T1000 (cell line): ENCODE data around the gene CELSR3.

Experiments used
- DNase-seq: peaks from one replicate; lab custom pipeline; 2025; ENCODE audit warnings: mixed read lengths; lab: John Stamatoyannopoulos, UW

CELSR3 gene

DNA sequence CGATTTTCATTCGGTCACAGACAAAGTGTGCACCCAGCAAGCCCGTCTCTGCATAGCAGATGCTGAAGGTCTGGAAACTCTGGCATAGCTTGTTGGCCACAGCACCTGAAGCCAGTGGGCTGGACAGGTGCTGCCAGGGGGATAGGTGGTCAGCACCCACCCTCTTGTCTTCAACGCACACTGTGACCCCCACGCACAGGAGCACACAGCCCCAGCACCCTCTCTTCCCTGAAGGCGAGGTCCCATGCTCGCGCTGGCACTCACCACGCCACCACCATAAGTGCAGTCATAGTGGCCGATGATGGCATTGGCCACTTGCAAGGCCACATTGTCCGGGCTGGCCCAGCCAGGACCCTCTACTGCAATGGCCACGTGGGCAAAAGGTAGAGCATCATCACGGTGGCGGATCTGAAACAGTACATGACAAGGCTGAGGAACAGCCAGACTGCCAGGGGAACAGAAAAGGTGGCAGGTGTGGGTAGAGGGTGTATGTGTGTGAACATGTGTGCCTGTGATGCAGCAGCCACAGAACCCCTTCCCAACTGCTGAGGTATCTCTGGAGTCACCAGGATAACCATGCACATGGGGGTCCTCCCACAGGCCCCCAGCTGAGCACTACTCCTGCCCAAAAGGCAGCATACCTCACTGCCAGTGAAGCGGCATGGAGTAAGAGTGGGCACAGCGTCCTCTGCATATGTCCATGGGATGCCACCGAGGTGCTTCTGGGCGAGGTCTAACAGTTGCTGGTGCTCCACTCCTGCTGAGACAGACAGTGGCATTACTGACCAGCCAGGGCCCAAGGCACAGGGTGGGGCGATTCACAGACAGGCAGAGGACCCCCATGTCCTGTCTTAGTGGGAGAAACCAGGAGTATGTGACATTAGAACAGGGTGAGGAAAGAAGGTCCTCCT, 61.7 kb downstream of the CELSR3 start:
- no peak for DNase-seq

DNA sequence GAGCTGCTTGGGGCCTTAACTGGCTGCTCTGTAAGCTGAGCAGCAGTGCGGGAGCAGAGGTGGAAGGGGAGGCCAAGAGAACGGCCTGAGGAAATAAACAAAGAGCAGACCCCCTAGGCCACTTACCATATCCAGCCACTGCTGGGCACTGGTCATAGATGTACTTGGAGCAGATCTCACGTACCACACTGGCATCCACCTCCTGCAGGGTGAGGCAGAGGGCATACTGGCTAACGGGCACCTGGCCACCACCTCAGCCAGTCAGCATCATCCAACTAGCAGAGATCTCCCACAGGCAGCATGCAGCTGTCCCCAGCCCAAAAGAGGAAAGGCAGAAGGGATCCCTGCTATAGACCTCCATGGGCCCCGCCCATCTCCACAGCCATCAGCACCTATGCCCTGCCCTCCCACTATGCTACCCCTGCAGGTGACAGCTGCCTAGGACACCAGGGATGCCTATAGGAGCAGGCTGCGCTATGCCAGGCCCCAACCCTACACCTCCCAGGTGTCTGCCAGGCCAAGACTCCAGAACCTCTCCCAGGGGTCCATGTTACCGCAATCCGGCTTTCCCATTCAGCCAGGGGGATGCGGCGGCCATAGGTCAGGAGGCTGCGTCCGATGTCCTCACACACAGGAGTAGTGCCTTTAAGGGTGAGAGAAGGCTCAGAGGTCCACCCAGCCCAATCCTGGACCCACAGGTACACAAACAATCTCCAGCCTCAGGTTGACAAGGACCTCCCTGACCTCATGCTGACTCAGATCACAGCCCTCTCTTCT, 63.0 kb downstream of the CELSR3 start:
- no peak for DNase-seq

DNA sequence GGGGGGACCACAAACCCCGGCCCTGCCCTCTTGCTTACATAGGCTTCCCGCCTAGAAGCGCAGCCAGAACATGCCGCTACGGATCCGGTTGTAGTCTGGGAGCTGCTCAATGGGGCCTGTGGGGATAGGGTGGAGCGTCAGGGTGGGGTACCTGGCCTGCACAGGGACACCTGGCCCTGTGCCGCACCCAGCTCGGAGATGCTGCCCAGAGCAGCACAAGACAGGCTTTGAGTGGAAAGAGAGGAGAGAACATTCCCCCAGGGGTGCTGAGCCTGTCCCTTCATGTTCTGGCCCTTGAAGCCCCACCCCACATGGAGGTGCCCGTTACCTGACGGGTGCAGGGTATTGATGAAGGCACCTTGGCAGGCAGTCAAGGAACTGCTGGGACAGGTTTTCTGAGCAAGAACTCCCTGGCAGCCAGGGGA, 63.6 kb downstream of the CELSR3 start:
- DNase-seq, result no peak

GRCh38 chr3:48598323-48599076, 64.2 kb downstream of the CELSR3 start:
- DNase-seq, result peak; percentile 93

DNA sequence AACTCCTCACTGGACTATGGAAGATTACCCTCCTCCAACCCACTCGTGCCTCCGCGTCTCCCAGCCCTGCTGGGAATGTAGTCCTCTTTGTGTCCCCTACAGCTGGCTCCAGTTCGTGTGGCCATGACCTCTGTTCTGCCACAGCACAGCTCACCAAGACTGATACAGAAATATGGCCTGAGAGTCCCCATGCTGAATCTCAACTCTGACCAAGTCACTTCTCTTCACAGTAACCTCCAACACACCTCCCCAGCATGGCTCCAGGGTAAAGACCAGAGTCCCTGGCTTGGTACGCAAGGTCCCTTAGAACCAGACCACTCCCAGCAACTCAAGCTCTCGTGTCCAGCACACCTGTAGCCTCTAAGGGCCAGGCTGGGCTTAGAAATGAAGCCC, 65.3 kb downstream of the CELSR3 start:
- DNase-seq, result no peak

- no peak for DNase-seq
These were observed 65.8 kb downstream of the CELSR3 start for GRCh38 chr3:48596676-48597407.

DNA sequence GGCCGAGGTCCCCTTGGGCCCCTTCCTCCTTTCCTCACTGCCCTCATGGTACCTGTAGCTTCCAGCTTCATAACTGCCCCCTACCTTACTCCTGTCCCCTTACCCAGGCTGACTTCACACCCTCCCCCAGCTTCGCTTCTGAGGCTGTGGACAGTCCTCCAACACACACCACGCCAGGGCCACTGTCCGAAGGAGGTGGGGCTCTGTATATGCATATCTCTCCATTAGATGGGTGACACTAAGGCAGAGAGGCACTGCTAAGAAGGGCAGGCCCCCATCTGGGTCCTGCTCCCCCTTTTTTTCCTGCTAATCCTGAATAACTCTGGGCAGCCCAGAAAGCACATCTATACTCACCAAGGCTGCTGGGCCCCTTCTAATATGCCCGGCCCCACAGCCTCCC, 66.5 kb downstream of the CELSR3 start:
- no peak for DNase-seq

DNA sequence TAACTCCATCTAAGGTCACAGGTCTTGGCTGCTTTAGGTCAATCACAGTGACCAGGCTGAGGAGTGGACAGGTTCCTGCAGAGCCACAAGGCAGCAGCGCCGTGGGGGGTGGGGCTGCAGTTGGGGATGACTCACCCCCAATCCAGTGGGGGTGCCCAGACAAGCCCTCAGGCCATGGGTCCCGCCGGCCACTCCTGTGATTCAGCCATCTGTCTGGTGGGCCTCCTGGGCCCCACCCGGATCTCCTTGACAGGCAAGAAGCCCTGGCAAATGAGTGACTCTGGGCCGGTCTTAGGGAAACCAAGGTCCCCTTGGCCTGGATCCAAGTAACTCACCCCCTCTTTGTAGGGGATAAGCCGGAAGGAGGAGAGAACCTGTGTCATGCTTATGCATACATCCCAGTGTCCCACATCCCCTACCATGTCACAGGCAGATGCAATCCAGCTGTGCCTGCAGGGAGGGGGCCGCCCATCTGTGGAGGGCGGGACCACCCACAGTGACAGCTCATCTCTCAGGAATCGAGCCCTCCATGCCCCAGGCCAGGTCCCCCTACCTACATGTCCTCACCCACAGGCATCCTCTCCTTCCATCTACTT, 67.1 kb downstream of the CELSR3 start:
- DNase-seq, result peak; percentile 98

DNA sequence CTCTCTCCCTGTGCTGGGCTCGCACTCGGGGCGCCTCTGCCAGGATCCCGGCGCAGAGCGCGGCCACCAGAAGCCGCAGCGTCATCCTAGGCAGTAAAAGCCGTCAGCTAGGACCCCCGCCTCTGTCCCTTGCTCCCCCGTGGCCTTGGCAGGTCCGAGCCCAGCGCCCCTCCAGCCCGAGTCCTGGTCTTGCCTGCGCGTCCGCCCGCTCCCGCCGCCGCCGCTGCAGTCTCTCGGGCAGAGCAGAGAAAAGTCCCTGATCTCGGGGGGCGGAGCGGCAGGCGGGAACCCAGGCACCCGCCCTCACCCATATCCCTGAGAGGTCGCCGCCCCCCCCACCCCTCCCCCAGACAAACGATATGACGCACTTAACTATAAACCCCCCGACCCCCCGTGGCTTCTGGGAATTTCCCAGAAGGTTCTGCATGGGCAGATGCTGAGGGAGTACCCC, 67.6 kb downstream of the CELSR3 start, which contains the start of gene COL7A1:
TSS of gene COL7A1 (minus strand) at position 255 of the 451 bp plus-strand sequence. CDS start at position 85, 170 bp downstream.
- DNase-seq, result no peak

DNA sequence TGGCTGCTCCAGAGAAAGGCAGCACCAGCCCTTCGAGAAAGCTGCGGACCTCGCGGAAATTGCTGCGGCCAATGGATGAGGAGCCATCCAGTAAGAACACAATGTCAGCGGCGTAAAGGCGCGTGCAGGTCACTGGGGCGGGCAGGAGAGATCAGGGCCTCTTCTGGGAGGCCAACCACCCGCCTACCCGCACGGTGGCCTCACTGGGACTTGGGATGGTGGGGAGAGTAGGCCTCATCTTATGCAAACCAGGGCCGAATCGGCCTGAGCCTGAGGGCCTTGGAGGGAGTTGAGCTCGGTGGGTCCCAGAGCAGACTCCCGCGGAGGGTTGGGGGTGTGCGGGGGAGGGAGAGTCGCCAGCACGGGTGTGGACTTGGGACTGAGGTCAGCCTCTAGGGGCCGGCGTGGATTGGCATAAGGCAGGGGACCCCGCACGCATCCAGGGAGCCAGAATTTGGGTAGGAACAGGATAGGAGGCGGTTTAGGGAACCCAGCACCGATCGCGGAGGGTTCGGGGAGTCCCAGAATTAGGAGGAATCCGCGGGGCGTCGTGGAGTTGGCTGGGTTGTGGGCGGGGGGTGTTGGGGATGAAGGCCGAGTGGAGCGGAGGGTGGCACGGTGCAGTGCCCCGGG, 68.2 kb downstream of the CELSR3 start:
- no peak for DNase-seq

- no peak for DNase-seq
These were observed 69.3 kb downstream of the CELSR3 start for GRCh38 chr3:48593337-48593736.

DNA sequence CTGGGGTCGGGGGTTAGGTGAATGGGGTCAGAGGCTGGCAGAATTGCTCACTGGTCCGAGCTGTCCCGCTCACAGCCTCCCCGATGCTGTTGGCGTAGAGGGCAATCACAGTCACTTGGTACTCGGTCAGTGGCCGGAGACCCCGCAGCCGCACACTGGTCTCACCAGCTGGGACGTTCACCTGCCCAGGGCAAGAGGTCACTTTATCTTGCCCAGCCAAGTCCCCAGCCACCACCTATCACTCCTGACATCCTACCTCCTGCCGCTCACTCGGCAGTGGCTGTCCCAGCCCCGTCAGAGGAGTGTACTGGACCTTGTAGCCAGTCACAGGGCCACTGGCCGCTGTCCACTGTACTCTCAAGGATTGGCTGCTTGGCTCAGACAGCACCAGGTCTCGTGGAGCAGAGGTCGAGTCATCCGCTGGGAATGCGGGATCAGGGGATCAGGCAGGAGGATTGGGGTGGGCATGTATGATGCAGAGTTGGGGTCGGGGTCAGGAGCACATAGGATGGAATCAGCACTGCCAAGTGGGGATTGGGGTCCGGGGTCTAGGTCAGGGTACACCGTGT, 70.1 kb downstream of the CELSR3 start:
- DNase-seq, result no peak

- no peak for DNase-seq
These were observed 70.7 kb downstream of the CELSR3 start for GRCh38 chr3:48591886-48592518.

DNA sequence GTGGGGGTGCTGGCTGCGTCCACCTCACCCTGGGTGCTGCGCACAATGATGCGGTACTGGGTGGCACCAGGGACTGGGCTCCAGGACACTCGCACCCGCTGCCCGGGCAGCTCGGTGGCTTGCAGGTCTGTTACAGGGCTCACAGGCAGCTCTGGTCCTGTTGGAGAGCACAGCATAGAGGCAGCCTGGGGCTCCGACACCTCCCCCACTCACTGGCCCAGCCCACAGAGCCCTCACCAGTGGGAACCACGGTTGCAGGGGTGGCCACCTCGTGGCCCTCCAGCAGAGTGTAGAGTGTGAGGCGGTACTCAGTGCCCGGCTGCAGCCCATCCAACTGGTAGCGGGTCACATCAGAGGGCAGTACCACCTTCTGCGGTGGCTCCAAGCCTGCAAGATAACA, 71.2 kb downstream of the CELSR3 start:
- DNase-seq, result no peak

DNA sequence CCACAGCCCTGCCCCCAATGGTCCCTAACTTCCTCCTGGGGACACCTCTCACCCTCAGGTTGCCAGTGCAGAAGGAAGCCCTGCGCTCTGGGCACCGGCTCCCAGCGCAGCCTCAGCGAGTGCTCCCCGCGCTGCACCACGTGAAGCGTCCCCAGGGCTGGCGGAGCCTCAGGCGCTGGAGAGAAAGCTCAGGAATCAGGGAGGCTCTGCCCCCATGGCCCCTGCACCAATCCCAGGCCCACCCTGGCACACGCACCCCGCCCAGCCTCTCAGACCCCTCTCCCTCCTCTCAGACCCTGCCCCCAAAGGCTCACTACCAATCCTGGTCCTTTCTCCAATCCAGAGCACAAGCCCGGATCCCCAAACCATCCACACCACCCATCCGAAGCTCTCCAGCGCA, 74.5 kb downstream of the CELSR3 start:
- DNase-seq, result no peak

- DNase-seq, result no peak
These were observed 75.0 kb downstream of the CELSR3 start for GRCh38 chr3:48587686-48588085.
